ENCODE results near the gene SP3. TPM values are rescaled to one million over a fixed set of nuclear protein-coding genes. Genes with fewer than 3 reads are reported as not detected.
A peak's percentile ranks its signal among the peaks of the same experiment; 100 is the strongest.
"Not testable (repeated sequence)": the region's sequence is repeated elsewhere in the genome, so short reads cannot be mapped to it uniquely, and the experiment has no call there.

SP3 gene
- total RNA-seq, 2 donors from 2014 or later: 89.5 to 99.5 TPM

GRCh38 chr2:173898996-173899395 is 66.2 kb downstream of the SP3 start:
- no peak overlapping the region for H3K4me3 Mint-ChIP-seq
- no peak overlapping the region for H3K27ac Mint-ChIP-seq
- H3K9me3 Mint-ChIP-seq: no peaks in the 10 kb centered on the region
- no peaks in the 10 kb centered on the region for H3K27me3 Mint-ChIP-seq
- DNase-seq (ENCODE audit: low spot score): no peak
- no peaks in the 10 kb centered on the region for H3K36me3 Mint-ChIP-seq
- H3K4me1 Mint-ChIP-seq (ENCODE audit: low read depth in 2 of 2): peaks cover 0 to 3% of the 10 kb centered on the region in 2 donors
- ATAC-seq: no peak

- no peak overlapping the region for H3K27ac Mint-ChIP-seq
- peaks cover 0 to 3% of the 10 kb centered on the region in 2 donors for H3K4me1 Mint-ChIP-seq (ENCODE audit: low read depth in 2 of 2)
- no peak for DNase-seq (ENCODE audit: low spot score)
- H3K4me3 Mint-ChIP-seq: no peak overlapping the region
- no peaks in the 10 kb centered on the region for H3K9me3 Mint-ChIP-seq
- no peak for ATAC-seq
- no peaks in the 10 kb centered on the region for H3K27me3 Mint-ChIP-seq
- no peaks in the 10 kb centered on the region for H3K36me3 Mint-ChIP-seq
Observed at GRCh38 chr2:173898178-173898668, 67.0 kb downstream of the SP3 start.

GRCh38 chr2:173896755-173897154 is 68.4 kb downstream of the SP3 start:
- no peak overlapping the region for H3K27ac Mint-ChIP-seq
- H3K9me3 Mint-ChIP-seq: no peaks in the 10 kb centered on the region
- no peak for ATAC-seq
- no peaks in the 10 kb centered on the region for H3K27me3 Mint-ChIP-seq
- no peaks in the 10 kb centered on the region for H3K36me3 Mint-ChIP-seq
- DNase-seq (ENCODE audit: low spot score): no peak
- no peak overlapping the region for H3K4me3 Mint-ChIP-seq
- H3K4me1 Mint-ChIP-seq (ENCODE audit: low read depth in 2 of 2): peaks cover 0 to 7% of the 10 kb centered on the region in 2 donors

GRCh38 chr2:173892341-173892740 is 72.8 kb downstream of the SP3 start:
- H3K27ac Mint-ChIP-seq: peak overlapping the region in 1 of 2 donors; percentile 16
- peaks cover 7% of the 10 kb centered on the region for H3K36me3 Mint-ChIP-seq
- H3K9me3 Mint-ChIP-seq: peaks cover 5% of the 10 kb centered on the region
- ATAC-seq: no peak
- H3K4me1 Mint-ChIP-seq (ENCODE audit: low read depth in 2 of 2): peaks cover 0 to 3% of the 10 kb centered on the region in 2 donors
- H3K27me3 Mint-ChIP-seq: no peaks in the 10 kb centered on the region
- DNase-seq (ENCODE audit: low spot score): no peak
- no peak overlapping the region for H3K4me3 Mint-ChIP-seq

GRCh38 chr2:173891315-173892037 is 73.7 kb downstream of the SP3 start:
- Mint-ChIP-seq H3K36me3 (peaks cover 7% of the 10 kb centered on the region), H3K4me3 (no peak overlapping the region), H3K9me3 (peaks cover 5% of the 10 kb centered on the region), H3K4me1 (ENCODE audit: low read depth in 2 of 2) (peaks cover 0 to 3% of the 10 kb centered on the region in 2 donors), H3K27me3 (no peaks in the 10 kb centered on the region), H3K27ac (peak overlapping the region in 1 of 2 donors; percentile 16)
- ATAC-seq: no peak
- no peak for DNase-seq (ENCODE audit: low spot score)

- not testable (repeated sequence) for H3K4me3 Mint-ChIP-seq; H3K9me3 Mint-ChIP-seq; H3K27ac Mint-ChIP-seq; DNase-seq (ENCODE audit: low spot score); ATAC-seq; H3K27me3 Mint-ChIP-seq; H3K36me3 Mint-ChIP-seq; H3K4me1 Mint-ChIP-seq (ENCODE audit: low read depth in 2 of 2)
Observed at GRCh38 chr2:173889464-173889863, 75.7 kb downstream of the SP3 start.

GRCh38 chr2:173886613-173887012 is 78.6 kb downstream of the SP3 start:
- no peak for DNase-seq (ENCODE audit: low spot score)
- Mint-ChIP-seq H3K27ac (no peak overlapping the region), H3K36me3 (peaks cover 7% of the 10 kb centered on the region), H3K27me3 (no peaks in the 10 kb centered on the region), H3K9me3 (peaks cover 5% of the 10 kb centered on the region), H3K4me1 (ENCODE audit: low read depth in 2 of 2) (peaks cover 4 to 8% of the 10 kb centered on the region in 2 donors), H3K4me3 (no peak overlapping the region)
- no peak for ATAC-seq

GRCh38 chr2:173884025-173884802 is 81.0 kb downstream of the SP3 start:
- DNase-seq (ENCODE audit: low spot score) (no peak), ATAC-seq (no peak)
- Mint-ChIP-seq H3K4me1 (ENCODE audit: low read depth in 2 of 2) (peaks cover 4 to 8% of the 10 kb centered on the region in 2 donors), H3K27ac (no peak overlapping the region), H3K4me3 (no peak overlapping the region), H3K9me3 (peaks cover 5% of the 10 kb centered on the region), H3K27me3 (peaks cover 0 to 8% of the 10 kb centered on the region in 2 donors), H3K36me3 (peaks cover 7% of the 10 kb centered on the region)

- no peak for ATAC-seq
- Mint-ChIP-seq H3K27me3 (peaks cover 0 to 8% of the 10 kb centered on the region in 2 donors), H3K4me3 (no peak overlapping the region), H3K27ac (no peak overlapping the region), H3K9me3 (no peaks in the 10 kb centered on the region), H3K36me3 (no peaks in the 10 kb centered on the region), H3K4me1 (ENCODE audit: low read depth in 2 of 2) (peaks cover 4 to 8% of the 10 kb centered on the region in 2 donors)
- no peak for DNase-seq (ENCODE audit: low spot score)
Observed at GRCh38 chr2:173881886-173882285, 83.3 kb downstream of the SP3 start.

- H3K27ac Mint-ChIP-seq: no peak overlapping the region
- ATAC-seq: no peak
- DNase-seq (ENCODE audit: low spot score): no peak
- no peaks in the 10 kb centered on the region for H3K9me3 Mint-ChIP-seq
- no peaks in the 10 kb centered on the region for H3K36me3 Mint-ChIP-seq
- no peak overlapping the region for H3K4me3 Mint-ChIP-seq
- peaks cover 0 to 11% of the 10 kb centered on the region in 2 donors for H3K27me3 Mint-ChIP-seq
- H3K4me1 Mint-ChIP-seq (ENCODE audit: low read depth in 2 of 2): peaks cover 4 to 8% of the 10 kb centered on the region in 2 donors
Observed at GRCh38 chr2:173881461-173881860, 83.7 kb downstream of the SP3 start.

GRCh38 chr2:173880561-173880960 is 84.6 kb downstream of the SP3 start:
- Mint-ChIP-seq H3K36me3 (no peaks in the 10 kb centered on the region), H3K27ac (no peak overlapping the region), H3K9me3 (no peaks in the 10 kb centered on the region), H3K27me3 (peaks cover 0 to 11% of the 10 kb centered on the region in 2 donors), H3K4me1 (ENCODE audit: low read depth in 2 of 2) (peaks cover 4 to 8% of the 10 kb centered on the region in 2 donors), H3K4me3 (no peak overlapping the region)
- no peak for DNase-seq (ENCODE audit: low spot score)
- no peak for ATAC-seq

- no peaks in the 10 kb centered on the region for H3K36me3 Mint-ChIP-seq
Observed at GRCh38 chr2:173876833-173877413, 88.2 kb downstream of the SP3 start.

GRCh38 chr2:173874894-173875237 is 90.3 kb downstream of the SP3 start:
- Mint-ChIP-seq H3K27me3 (peaks cover 4 to 8% of the 10 kb centered on the region in 2 donors), H3K27ac (no peak overlapping the region), H3K36me3 (no peaks in the 10 kb centered on the region), H3K9me3 (no peaks in the 10 kb centered on the region), H3K4me3 (no peak overlapping the region), H3K4me1 (ENCODE audit: low read depth in 2 of 2) (no peaks in the 10 kb centered on the region)
- DNase-seq (ENCODE audit: low spot score) (no peak), ATAC-seq (no peak)

More at GRCh38 chr2:173876833-173877413, 88.2 kb downstream of the SP3 start:
- no peak overlapping the region for H3K27ac Mint-ChIP-seq
- H3K9me3 Mint-ChIP-seq: no peaks in the 10 kb centered on the region
- peaks cover 0 to 11% of the 10 kb centered on the region in 2 donors for H3K27me3 Mint-ChIP-seq
- ATAC-seq (peak in 1 of 2 donors; percentile 17), DNase-seq (ENCODE audit: low spot score) (no peak)
- no peaks in the 10 kb centered on the region for H3K4me1 Mint-ChIP-seq (ENCODE audit: low read depth in 2 of 2)
- no peak overlapping the region for H3K4me3 Mint-ChIP-seq

Data from natural killer cell treated with Interleukin-12 subunit alpha and Interleukin-12 subunit beta and Interleukin-15 and Interleukin-18, amount 100 ng/mL, for 72 hours (primary cell).